ENCODE results near the gene FARP1.
"Not testable (repeated sequence)": the region's sequence is repeated elsewhere in the genome, so short reads cannot be mapped to it uniquely, and the experiment has no call there.

FARP1 gene

DNA sequence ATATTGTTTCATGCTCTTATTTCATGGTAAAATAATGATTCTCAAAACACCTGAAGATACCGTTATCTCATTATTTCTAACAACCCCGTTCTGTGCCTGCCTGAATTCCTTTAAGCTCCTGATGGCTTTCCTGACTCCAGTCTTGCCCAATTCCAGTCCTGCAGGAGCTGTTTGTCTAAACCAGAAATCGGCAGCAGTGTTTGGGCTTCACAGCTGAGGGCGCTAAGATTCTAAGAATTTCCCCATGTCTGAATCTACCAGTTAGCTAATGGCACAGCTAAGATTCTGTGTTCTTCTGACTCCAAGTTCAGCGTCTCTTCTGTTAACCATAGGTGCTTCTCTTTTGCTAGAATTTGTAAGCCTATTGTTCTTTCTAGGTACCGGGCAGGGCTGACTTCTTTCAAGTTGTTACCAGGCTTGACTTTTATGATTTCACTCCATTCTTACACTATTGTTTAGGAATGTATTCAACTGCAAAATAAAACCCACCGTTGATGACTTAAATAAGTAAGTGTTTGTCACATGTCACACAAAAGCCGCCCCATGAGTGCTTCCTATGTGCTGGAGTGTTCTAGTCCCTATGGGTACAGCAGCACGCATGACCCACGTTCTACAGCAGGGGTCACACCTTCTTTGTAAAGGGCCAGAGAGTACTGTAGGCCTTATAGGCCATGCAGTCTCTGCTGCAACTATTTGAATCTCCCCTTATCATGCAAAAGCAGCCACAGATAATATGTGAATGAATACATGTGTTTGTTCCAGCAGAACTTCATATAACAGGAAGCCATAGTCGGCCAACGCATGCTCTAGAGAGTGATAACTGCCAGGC is 202.4 kb downstream of the FARP1 start:
- DNase-seq = no peak

GRCh38 chr13:98346904-98347636 is 204.2 kb downstream of the FARP1 start:
- DNase-seq = no peak

DNA sequence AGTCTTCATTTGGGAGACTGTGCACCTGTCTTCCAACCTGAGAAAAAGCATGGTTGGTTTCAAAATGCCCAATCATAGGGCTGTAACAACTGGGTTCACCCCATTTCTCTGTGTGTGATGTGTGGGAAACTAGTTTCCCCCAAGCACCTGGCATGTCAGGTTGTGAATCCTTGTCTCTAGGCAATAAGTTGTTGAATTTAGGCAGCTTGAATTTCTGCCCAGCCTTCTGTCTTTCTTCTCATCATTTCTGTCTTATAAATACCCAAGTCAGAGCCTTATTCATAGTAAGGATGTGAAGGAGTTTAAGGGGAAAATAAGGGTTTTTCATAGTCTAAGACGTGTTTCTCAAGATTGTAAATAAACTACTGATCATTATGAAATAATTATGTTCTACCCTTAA is 204.9 kb downstream of the FARP1 start:
- DNase-seq = no peak

DNA sequence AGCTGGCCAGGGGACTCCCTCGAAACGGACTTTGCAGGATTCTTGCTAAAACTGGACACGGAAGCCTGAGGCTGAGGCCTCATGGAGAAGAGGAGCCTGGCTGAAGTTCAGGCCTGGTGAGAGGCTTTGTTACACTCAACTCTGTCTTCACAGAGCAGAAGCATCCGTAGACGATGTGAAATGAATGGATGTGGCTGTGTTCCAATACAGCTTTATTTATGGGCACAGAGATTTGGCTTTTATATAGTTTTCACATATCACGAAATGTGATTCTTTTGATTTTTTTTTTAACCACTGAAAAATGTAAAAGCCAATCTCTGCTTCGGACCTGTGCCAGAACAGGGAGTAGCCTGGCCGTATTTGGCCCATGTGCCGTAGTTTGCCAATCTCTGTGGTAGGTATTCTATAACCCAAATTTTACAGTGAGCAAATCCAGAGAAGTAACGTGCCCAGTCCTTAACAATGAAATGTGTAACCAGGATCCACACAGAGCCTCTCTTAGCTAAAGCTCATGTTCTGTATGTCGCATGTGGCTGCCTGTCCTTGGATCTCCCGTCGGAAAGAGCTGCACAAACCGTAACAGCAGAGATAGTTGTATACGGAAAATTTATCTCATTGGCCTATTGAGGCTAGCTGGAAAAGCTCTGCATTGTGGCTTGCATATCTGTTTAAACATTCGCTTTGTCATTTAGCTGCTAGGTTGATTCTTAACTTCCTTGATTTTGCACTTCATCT is 205.7 kb downstream of the FARP1 start:
- DNase-seq = no peak

- no peak for DNase-seq
Observed at GRCh38 chr13:98349731-98350305, 206.9 kb downstream of the FARP1 start.

DNA sequence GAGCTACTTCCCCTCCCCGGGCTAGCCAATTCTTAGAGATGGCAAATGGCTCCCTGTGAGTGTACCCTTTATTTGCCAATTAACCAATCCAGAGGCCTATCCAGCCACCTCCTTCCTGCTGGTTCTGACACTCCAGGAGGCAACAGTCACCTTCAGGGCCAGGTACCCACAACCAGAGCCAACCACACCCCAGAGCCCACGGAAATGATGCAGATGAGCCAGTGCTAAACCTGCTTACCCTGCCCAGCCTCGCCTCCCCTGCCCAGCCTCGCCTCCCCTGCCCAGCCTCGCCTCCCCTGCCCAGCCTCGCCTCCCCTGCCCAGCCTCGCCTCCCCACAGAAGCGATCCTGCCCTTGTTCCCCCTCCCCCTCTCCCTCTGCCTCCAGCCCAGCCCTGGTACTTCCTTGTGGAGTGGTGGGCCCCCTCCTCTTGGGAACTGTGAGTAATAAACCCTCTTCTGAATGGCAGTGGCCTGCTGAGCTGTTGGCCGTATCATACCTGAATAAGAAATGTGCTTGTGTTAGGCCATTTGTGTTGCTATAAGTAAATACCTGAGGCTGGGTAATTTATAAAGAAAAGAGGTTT is 207.9 kb downstream of the FARP1 start:
- DNase-seq = no peak

DNA sequence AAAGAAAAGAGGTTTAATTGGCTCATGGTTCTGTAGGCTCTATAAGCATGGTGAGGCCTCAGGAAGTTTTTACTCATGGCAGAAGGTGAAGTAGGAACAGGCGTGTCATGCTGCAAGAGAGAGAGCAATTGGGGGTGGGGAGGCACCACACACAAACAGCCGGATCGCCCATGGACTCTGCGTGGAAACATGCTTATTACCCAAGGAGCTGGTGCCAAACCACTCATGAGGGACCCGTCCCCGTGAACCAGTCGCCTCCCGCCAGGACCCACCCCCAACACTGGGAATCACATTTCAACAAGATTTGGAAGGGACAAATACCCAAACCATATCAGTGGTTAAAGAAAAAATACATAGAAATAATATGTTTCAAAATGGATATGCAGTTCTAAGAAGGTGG is 208.7 kb downstream of the FARP1 start:
- no peak for DNase-seq

DNA sequence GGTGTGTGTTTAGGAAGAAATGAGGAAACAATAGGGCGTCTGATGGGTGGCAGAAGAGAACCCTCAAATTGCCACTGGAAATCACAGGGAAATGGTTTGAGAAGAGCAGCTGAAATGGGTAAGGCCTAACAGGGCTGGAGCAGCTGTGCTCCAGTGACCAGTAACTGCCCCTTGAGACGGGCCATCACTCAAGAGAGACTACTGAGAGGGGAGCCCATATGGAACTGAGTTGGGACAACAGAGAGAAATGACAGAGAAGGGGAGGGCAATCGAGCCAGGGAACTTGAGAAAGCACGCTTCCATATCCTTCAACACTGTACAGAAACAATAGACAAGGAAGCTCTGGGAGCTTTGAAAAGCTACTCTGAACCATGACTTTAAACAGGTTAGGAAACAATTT is 209.3 kb downstream of the FARP1 start:
- DNase-seq = no peak

GRCh38 chr13:98353750-98354149 is 210.9 kb downstream of the FARP1 start:
- DNase-seq = no peak

DNA sequence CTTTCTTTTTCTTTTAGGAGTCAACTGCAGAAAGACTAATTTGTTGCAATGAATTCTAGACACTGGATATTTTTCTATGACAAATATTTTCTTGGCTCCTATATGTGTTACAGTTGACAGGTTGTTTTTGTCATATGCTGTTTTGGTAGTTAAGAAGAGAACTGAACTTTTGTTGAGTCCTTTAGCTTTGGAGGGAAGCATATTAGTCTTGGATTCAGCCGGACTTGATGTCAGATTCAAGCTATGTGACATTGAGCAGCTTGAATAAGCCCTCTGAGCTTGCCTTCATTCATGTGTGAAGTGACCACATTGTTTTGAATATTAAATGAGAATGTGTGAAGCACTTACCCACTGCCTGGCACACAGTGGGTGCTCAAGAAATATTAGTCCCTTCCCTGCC is 216.0 kb downstream of the FARP1 start:
- no peak for DNase-seq

DNA sequence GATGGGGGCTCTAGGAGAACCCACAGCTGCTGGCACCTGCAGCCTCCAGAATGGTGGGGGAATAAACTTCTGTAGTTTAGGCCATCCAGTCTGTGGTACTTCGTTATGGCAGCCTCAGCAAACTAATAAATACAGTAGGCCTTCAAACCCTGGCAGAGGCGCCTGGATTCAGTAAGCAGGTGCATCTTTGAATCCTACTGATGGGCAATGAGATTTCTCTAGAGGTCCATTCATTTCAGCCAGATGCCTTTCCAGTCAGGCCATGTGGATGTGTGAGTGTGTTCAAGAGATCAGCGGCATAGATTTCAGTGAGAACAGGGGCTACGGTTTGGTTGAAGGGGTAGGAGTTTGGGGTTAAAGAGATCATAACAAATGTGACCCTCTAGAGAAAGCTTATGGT is 217.7 kb downstream of the FARP1 start:
- DNase-seq = no peak

DNA sequence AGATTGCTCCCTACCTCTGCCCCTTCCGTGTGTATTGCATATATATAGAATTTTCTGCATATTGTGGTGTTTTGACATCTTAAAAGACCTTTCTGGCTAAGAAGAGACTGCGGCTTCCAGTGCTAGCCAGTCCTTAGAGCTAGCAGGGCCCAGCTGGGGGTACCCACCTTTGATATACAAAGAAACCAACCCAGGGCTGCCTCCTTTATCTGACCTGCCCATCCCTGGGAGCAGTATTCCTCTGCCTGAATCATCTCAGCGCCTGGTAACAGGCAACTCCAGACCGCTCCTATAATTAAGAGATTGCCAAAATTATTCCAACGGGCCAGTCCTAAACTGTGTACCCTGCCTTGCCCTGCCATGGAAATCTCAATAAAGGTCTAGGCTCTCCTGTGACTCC is 220.4 kb downstream of the FARP1 start:
- DNase-seq = no peak

- DNase-seq = no peak
Observed at GRCh38 chr13:98364179-98364578, 221.3 kb downstream of the FARP1 start.

GRCh38 chr13:98364647-98365046 is 221.8 kb downstream of the FARP1 start:
- no peak for DNase-seq

DNA sequence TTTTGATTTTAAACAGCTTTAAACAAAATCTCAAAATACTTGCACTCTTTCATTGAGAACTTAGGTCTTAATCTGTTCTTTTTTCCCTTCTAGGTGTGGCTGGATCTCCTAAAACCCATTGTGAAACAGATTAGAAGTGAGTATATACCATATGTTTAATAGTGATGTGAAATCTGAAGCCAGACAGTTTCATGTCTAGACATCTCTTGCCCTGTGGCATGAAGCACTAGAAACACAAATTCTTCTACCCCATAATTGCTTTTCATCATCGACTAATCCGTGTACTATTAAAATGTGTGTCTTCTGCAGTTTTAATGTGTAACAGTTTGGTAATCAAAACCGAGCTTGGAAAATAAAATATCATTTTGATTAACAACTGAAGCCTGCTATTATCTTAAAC is 222.4 kb downstream of the FARP1 start:
- DNase-seq = no peak

GRCh38 chr13:98366010-98366409 is 223.1 kb downstream of the FARP1 start:
- no peak for DNase-seq

DNA sequence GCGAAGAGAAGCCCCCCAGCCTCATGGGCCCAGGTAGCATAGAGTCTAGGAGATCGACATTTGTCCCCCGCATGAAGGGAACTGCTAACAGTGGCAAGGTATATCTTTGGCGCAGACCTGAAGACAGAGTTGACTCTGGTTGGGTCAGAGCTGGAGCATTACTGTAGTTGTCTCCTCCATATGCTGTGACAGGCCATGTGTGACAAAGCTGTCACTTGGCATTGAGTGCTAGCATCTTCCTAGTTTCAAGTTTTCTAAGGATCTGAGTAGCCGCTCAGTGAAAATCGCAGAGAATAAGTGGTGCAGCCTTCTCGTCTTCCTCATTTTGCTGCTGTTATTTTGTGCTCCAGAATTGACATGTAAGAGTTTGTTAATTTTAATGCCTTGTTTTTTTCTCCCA is 223.5 kb downstream of the FARP1 start:
- no peak for DNase-seq

DNA sequence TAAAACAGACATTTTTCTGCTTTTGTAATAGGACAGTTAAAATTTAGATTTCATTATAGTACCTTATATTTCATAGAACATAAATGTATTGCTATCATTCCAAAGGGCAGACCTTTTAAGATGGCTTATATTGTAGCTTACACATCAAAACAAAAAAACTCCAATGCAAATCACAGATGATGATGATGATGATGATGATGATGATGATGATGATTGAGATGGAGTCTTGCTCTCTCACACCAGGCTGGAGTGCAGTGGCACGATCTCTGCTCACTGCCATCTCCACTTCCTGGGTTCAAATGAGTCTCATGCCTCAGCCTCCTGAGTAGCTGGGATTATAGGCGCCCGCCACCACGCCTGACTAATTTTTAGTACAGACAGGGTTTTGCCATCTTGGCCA is 224.1 kb downstream of the FARP1 start:
- no peak for DNase-seq

GRCh38 chr13:98368019-98368418 is 225.1 kb downstream of the FARP1 start:
- DNase-seq = no peak

DNA sequence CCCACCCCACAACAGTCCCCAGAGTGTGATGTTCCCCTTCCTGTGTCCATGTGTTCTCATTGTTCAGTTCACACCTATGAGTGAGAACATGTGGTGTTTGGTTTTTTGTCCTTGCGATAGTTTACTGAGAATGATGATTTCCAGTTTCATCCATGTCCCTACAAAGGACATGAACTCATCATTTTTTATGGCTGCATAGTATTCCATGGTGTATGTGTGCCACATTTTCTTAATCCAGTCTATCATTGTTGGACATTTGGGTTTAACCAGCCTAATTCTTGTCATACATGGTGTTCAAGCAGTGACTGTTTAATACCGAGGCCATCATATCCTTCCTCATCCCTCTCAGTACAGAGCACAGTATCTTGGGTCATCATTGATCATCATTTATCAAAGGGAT is 226.6 kb downstream of the FARP1 start:
- DNase-seq = not testable (repeated sequence)

DNA sequence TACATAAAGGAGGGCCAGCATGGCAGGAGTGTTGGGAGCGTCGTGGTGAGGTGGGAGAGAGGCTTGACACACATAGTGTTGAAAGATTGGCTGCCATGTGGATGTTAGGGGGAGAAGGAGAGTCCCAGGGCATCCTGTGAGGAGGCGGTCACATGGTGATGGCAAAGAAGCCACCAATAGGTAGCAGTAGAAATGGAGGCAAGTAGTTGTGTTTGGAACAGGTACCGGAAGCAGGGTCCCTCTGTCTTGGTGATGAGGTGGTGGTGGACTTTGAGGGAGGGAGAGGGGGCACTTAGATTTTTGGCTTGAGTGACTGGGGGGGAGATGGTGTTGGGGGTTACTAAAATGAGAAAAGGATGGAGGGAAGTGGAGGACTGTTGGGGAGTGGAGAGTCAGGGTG is 227.4 kb downstream of the FARP1 start:
- no peak for DNase-seq

GRCh38 chr13:98370806-98371515 is 228.1 kb downstream of the FARP1 start:
- DNase-seq = no peak

Measured in NCI-H1436 treated with DMSO at 0.1 percent for 48 hours (cell line).